Hepatocyte (in vitro differentiated cells): ENCODE data around the gene SORL1. TPM values are rescaled to one million over a fixed set of nuclear protein-coding genes. Genes with fewer than 3 reads are reported as not detected.

Experiments
- DNase-seq: peaks from one replicate; pipeline ENCODE4 v3.0.0-alpha.2; 2016; ENCODE audit warnings: low spot score
- H2AFZ ChIP-seq: fragments of 200-600 bp; sonication (generic); 2 replicates; pipeline ENCODE4 v1.6.0; 2016; ENCODE audit warnings: antibody characterized with exemption, mild to moderate bottlenecking
- H3K27ac ChIP-seq: fragments of 200-600 bp; sonication (generic); 2 replicates; pipeline ENCODE4 v1.5.1; 2016; ENCODE audit warnings: mild to moderate bottlenecking
- H3K27me3 ChIP-seq: fragments of 200-600 bp; sonication (generic); 2 replicates; pipeline ENCODE4 v1.6.1; 2016
- H3K36me3 ChIP-seq: fragments of 200-600 bp; sonication (generic); replicated peaks from 2 replicates; pipeline ENCODE4 v1.5.1; 2016; ENCODE audit warnings: low read depth; ENCODE audit not compliant: insufficient read depth
- H3K4me1 ChIP-seq: fragments of 200-600 bp; sonication (generic); 2 replicates; pipeline ENCODE4 v1.5.1; 2016; ENCODE audit warnings: mild to moderate bottlenecking, moderate library complexity; ENCODE audit not compliant: insufficient read depth
- H3K4me2 ChIP-seq: fragments of 200-600 bp; sonication (generic); 2 replicates; pipeline ENCODE4 v1.6.0; 2016
- H3K4me3 ChIP-seq: fragments of 200-600 bp; sonication (generic); 2 replicates; pipeline ENCODE4 v1.5.1; 2016; ENCODE audit warnings: mild to moderate bottlenecking
- H3K79me2 ChIP-seq: fragments of 200-600 bp; sonication (generic); 2 replicates; pipeline ENCODE4 v1.6.0; 2017; ENCODE audit warnings: mild to moderate bottlenecking
- H3K9me2 ChIP-seq: fragments of 200-600 bp; sonication (generic); replicated peaks from 2 replicates; pipeline ENCODE4 v1.6.0; 2017; ENCODE audit warnings: mild to moderate bottlenecking; ENCODE audit not compliant: insufficient read depth
- H3K9me3 ChIP-seq: fragments of 200-600 bp; sonication (generic); 2 replicates; pipeline ENCODE4 v1.5.1; 2016; ENCODE audit warnings: low read depth, mild to moderate bottlenecking
- H4K20me1 ChIP-seq: fragments of 200-600 bp; sonication (generic); 2 replicates; pipeline ENCODE4 v1.6.0; 2016; ENCODE audit warnings: mild to moderate bottlenecking; ENCODE audit not compliant: insufficient read depth, poor library complexity, severe bottlenecking
- EZH2 ChIP-seq: fragments of 200-600 bp; sonication (generic); IDR thresholded peaks from 2 replicates; pipeline ENCODE4 v1.6.1; 2016; ENCODE audit warnings: antibody characterized with exemption, mild to moderate bottlenecking, borderline replicate concordance
- EZH2phosphoT487 ChIP-seq: fragments of 200-600 bp; sonication (generic); IDR thresholded peaks from one replicate; pipeline ENCODE4 v1.6.1; 2018; ENCODE audit warnings: antibody characterized with exemption, mild to moderate bottlenecking, low read depth, moderate library complexity; ENCODE audit not compliant: unreplicated experiment, severe bottlenecking
- WGBS: methylation state at CpG from one replicate; pipeline ENCODE4 v1.1.6; 2016; ENCODE audit warnings: low lambda C conversion rate; ENCODE audit errors: missing lambda C conversion rate; 5-methylcytosine and 5-hydroxymethylcytosine counted together
- polyA plus RNA-seq: library from polyadenylated mRNA; unstranded; fragments of >200 nt; fragmentation: Nextera tagmentation; extraction: Ambion mirVana; gene quantifications from 2 replicates; pipeline ENCODE4 v1.2.1, GENCODE V29; 2016
- total RNA-seq: library from RNA; depleted of rRNA; stranded (reverse); fragments of >200 nt; gene quantifications from 2 replicates; pipeline ENCODE4 v1.2.3, GENCODE V29; 2014
- TF ChIP-seq, protein P1 (sequence below): fragments of 200-600 bp; sonication (generic); IDR thresholded peaks from 2 replicates; pipeline ENCODE4 v1.5.1; 2016; ENCODE audit warnings: antibody characterized with exemption, mild to moderate bottlenecking; ENCODE audit not compliant: poor library complexity

SORL1 gene
- total and polyA plus RNA-seq, 2 experiments from 2014 or later = 13.5 to 26.5 TPM

DNA sequence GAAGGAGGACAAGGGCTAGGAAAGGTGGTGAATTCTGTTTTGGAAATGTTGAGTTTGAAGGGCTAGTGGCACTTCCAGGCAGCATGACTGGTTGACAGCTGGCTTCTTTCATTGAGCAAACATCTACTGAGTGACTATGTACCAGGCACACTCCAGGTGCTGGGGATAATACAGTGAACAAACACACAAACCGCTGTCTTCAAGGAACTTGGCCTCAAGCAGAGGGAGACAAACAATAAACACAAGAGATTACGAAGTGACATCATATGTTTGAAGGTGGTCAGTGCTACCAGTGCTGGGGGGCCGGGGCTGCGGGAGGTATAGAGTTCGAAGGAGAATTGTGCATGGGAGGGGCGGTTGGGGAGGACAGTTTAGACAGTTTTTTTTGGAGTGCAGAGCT is 197.7 kb downstream of the SORL1 start:
- TF ChIP-seq EZH2 (no peak), EZH2phosphoT487 (no peak)
- TF ChIP-seq, protein P1, sequence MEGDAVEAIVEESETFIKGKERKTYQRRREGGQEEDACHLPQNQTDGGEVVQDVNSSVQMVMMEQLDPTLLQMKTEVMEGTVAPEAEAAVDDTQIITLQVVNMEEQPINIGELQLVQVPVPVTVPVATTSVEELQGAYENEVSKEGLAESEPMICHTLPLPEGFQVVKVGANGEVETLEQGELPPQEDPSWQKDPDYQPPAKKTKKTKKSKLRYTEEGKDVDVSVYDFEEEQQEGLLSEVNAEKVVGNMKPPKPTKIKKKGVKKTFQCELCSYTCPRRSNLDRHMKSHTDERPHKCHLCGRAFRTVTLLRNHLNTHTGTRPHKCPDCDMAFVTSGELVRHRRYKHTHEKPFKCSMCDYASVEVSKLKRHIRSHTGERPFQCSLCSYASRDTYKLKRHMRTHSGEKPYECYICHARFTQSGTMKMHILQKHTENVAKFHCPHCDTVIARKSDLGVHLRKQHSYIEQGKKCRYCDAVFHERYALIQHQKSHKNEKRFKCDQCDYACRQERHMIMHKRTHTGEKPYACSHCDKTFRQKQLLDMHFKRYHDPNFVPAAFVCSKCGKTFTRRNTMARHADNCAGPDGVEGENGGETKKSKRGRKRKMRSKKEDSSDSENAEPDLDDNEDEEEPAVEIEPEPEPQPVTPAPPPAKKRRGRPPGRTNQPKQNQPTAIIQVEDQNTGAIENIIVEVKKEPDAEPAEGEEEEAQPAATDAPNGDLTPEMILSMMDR = no peak
- WGBS = 36% methylated on average over 6 of the region's 6 CpGs
- H3K27me3 ChIP-seq = no peaks in the 10 kb centered on the region
- no peak overlapping the region for H3K27ac ChIP-seq
- no peaks in the 10 kb centered on the region for H3K36me3 ChIP-seq
- H3K4me1 ChIP-seq = peaks cover 10% of the 10 kb centered on the region
- no peaks in the 10 kb centered on the region for H3K9me3 ChIP-seq
- H3K9me2 ChIP-seq = no peaks in the 10 kb centered on the region
- H3K79me2 ChIP-seq = no peaks in the 10 kb centered on the region
- DNase-seq = no peak
- H2AFZ ChIP-seq = no peak overlapping the region
- H4K20me1 ChIP-seq = no peaks in the 10 kb centered on the region
- H3K4me3 ChIP-seq = no peak overlapping the region
- H3K4me2 ChIP-seq = peak overlapping the region; percentile 30

DNA sequence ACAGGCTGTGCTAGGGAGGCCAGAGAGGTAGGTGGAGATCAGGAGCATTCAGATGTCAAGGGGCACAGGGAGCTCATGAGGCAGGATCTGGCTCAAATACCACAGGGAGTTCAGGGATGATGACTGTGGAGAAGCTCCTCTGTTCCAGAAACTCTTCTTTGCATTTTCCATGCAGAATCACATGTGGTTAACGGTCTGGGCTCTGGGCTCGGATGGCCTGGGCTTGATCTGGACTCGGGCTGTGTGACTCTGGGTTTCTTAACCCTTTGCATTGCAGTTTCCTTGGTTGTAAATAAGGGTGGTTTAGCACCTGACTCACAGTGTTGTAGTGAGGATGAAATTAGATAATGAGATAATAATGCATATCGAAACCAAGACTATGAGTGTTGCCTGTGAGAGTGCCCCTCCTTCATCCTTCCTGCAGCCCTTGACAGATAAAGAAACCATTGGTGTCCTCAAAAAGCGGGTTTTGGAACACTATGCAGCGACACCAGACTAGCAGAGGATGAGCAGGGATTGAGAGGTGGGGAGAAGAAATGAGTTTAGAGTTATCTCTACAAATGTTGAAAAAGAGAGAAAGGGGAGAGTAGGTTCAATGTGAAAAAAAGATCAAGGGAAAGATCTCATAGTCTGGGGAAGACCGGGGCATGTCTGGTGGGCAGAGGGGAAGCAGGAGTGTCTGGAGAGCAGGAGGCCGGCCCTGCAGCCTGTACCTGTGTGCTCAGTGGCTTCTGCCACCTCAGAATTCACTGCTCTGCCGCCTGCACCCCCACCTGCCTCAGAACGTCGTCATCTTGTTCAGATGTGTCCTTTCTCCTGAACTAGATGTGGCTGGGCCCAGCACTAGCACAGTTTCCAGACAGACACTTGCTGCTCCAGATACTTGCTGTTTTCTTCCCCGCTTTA is 198.5 kb downstream of the SORL1 start:
- no peaks in the 10 kb centered on the region for H3K9me2 ChIP-seq
- H3K27ac ChIP-seq = no peak overlapping the region
- no peaks in the 10 kb centered on the region for H3K9me3 ChIP-seq
- H4K20me1 ChIP-seq = no peaks in the 10 kb centered on the region
- H3K79me2 ChIP-seq = no peaks in the 10 kb centered on the region
- TF ChIP-seq, protein P1 = no peak
- TF ChIP-seq EZH2 = no peak
- TF ChIP-seq EZH2phosphoT487 = no peak
- no peak overlapping the region for H2AFZ ChIP-seq
- DNase-seq = no peak
- peaks cover 13% of the 10 kb centered on the region for H3K4me1 ChIP-seq
- no peak overlapping the region for H3K4me2 ChIP-seq
- whole genome bisulfite sequencing = 81% methylated on average over 12 of the region's 12 CpGs
- no peak overlapping the region for H3K4me3 ChIP-seq
- no peaks in the 10 kb centered on the region for H3K27me3 ChIP-seq
- H3K36me3 ChIP-seq = no peaks in the 10 kb centered on the region

DNA sequence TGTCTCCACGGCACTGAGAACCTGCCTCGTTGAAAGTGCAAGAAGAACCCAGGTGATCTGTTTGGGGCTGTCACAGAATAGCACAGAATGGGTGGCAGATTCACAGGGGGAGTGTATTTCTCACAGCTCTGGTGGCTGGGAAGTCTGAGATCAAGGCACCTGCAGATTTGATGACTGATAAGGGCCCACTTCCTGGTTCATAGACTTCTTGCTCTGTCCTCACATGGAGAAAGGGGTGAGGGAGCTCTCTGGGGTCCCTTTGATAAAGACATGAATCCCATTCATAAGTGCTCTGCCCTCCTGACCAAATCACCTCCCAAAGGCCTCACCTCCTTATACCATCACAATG is 199.1 kb downstream of the SORL1 start:
- Histone ChIP-seq H3K9me3 (no peaks in the 10 kb centered on the region), H3K4me1 (peaks cover 14% of the 10 kb centered on the region), H3K27me3 (no peaks in the 10 kb centered on the region), H3K79me2 (no peaks in the 10 kb centered on the region), H3K4me3 (no peak overlapping the region), H3K9me2 (no peaks in the 10 kb centered on the region), H4K20me1 (no peaks in the 10 kb centered on the region), H2AFZ (no peak overlapping the region), H3K36me3 (no peaks in the 10 kb centered on the region), H3K27ac (no peak overlapping the region), H3K4me2 (no peak overlapping the region)
- DNase-seq = no peak
- no peak for TF ChIP-seq EZH2
- TF ChIP-seq, protein P1 = no peak
- no peak for TF ChIP-seq EZH2phosphoT487
- 88% methylated on average over 2 of the region's 2 CpGs for WGBS
